HG02970 (cell line): Measurements from ENCODE around the gene MAP3K3.

ENCODE experiments used
- ATAC-seq: cut with Tn5 transposase; IDR thresholded peaks from one replicate; pipeline ENCODE4 v1.9.1; 2021; ENCODE audit warnings: mild to moderate bottlenecking, moderate library complexity, moderate number of reproducible peaks; ENCODE audit not compliant: unreplicated experiment, low FRiP score

MAP3K3 gene

GRCh38 chr17:63689479-63689878 is 67.3 kb downstream of the MAP3K3 start:
- no peak for ATAC-seq

GRCh38 chr17:63692195-63692816 is 70.1 kb downstream of the MAP3K3 start:
- no peak for ATAC-seq

- ATAC-seq: no peak
These were observed 71.3 kb downstream of the MAP3K3 start for GRCh38 chr17:63693411-63694113.

- ATAC-seq: no peak
These were observed 72.2 kb downstream of the MAP3K3 start for GRCh38 chr17:63694229-63694949.

GRCh38 chr17:63694950-63695773 is 72.9 kb downstream of the MAP3K3 start:
- ATAC-seq: no peak

GRCh38 chr17:63695889-63696288 is 73.7 kb downstream of the MAP3K3 start:
- no peak for ATAC-seq

GRCh38 chr17:63696381-63696961 is 74.3 kb downstream of the MAP3K3 start:
- no peak for ATAC-seq

- no peak for ATAC-seq
These were observed 75.4 kb downstream of the MAP3K3 start for GRCh38 chr17:63697341-63698286.

GRCh38 chr17:63698381-63698885 is 76.2 kb downstream of the MAP3K3 start:
- ATAC-seq: no peak

GRCh38 chr17:63698886-63699637 is 76.8 kb downstream of the MAP3K3 start:
- peak; percentile 23 for ATAC-seq

GRCh38 chr17:63699638-63700527 is 77.7 kb downstream of the MAP3K3 start, which contains the start of gene LIMD2:
Gene LIMD2 (minus strand): TSS chr17:63700125. CDS start chr17:63699298, 827 bp downstream.
- ATAC-seq: peak; percentile 21

- peak; percentile 27 for ATAC-seq
These were observed 78.6 kb downstream of the MAP3K3 start for GRCh38 chr17:63700528-63701455.

GRCh38 chr17:63701456-63701820 is 79.2 kb downstream of the MAP3K3 start:
- no peak for ATAC-seq

GRCh38 chr17:63701868-63702720 is 79.9 kb downstream of the MAP3K3 start:
- no peak for ATAC-seq

- no peak for ATAC-seq
These were observed 80.5 kb downstream of the MAP3K3 start for GRCh38 chr17:63702721-63703015.

GRCh38 chr17:63703029-63703428 is 80.8 kb downstream of the MAP3K3 start:
- no peak for ATAC-seq
